Glomerular endothelial cell (primary cell): Measurements from ENCODE around the gene KRTAP3-2. TPM values are rescaled to one million over a fixed set of nuclear protein-coding genes. Genes with fewer than 3 reads are reported as not detected.

Experiments
- DNase-seq: peaks from one replicate; pipeline ENCODE4 v3.0.0-alpha.2; 2011; ENCODE audit warnings: low read depth, low spot score; ENCODE audit errors: extremely low read depth
- total RNA-seq: library from RNA; depleted of rRNA; stranded (reverse); fragments of >200 nt; gene quantifications from 2 replicates; pipeline ENCODE4 v1.2.3, GENCODE V29; 2015

The KRTAP3-2 gene
- total RNA-seq, 1 donor from 2014 or later = not detected

- DNase-seq = no peak
These were observed 12.8 kb upstream of the KRTAP3-2 start for GRCh38 chr17:41012326-41013120.

DNA sequence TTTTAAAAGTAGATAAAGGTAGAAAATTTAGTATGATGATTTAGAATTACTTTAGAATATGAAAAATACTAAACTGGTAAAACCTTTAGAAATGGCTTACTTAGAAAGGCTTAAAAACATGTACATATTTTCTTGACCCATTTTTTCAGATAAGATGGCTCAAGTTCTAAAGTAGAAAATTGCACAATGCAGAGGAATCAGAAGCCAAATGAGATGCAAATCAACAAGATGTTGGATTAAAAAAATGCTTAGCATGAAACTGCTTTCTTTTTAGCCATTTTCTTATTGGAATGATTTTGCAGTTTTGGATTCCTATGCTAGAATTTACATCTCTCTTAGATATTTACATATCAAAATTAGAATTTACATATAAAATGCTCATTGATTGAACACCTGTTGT lies 10.7 kb upstream of the KRTAP3-2 start:
- DNase-seq = no peak

- DNase-seq = no peak
These were observed 10.2 kb upstream of the KRTAP3-2 start for GRCh38 chr17:41009936-41010335.

- no peak for DNase-seq
These were observed 9.6 kb upstream of the KRTAP3-2 start for GRCh38 chr17:41009301-41009760.

DNA sequence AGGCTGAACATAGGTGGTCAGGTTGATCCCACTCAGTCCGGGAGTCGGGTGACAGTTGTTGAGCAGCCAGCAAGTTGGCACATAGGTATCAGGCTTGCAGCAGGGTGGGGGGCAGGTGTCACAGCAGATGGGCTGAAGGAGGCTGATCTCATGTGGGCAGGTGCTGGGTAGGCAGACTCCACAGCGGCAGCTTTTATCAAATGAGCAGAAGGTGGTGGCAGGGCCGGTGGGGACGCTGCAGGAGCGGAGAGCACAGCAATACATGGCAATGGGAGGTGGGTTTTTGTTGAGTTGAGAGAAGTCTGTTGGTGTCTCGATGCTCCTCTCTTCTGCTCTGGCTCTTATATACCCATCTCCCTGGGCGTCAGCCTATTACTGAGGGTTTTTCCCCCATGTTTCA lies 9.1 kb upstream of the KRTAP3-2 start, which contains the start of gene KRTAP3-1:
KRTAP3-1 (minus strand) TSS at position 318 of the 400 bp plus-strand sequence; CDS start at position 264, 54 bp downstream.
- DNase-seq = no peak

DNA sequence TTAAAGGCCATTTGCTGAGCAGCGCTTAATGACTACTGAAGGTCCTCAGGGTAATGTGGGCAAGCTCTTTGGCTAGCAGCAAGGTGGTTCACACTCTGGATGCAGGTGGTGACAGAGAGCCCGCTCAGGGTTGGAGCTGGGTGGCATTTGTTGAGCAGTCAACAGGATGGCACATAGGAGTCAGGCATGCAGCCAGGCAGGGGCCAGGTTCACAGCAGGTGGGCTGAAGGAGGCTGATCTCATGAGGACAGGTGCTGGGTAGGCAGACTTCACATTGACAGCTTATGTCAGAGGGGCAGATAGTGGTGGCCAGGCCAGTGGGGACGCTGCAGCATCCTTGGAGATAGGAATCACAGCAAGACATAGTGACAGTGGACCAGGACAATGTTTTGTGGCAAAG lies 4.7 kb upstream of the KRTAP3-2 start:
- DNase-seq = no peak

DNA sequence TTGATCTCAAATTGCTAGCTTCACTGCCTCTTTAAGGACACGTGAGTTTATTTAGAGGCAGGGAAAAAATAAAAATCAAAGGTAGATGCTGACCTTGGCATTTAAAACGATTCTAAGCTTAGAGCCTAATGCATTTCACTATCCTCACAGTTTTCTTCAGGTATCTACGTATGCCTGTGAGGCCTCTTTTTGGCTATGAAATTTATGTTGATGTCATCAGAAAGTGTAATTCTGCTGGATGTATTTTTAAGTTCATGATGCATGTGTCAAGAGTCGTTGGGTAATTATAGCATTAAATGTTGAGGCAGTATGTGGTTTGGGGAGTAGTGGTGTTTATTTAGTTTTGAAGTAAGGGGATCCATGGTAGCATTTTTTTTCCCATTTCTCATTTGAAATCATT lies 4.2 kb upstream of the KRTAP3-2 start:
- DNase-seq = no peak

- no peak for DNase-seq
These were observed 3.1 kb upstream of the KRTAP3-2 start for GRCh38 chr17:41002814-41003213.

- no peak for DNase-seq
These were observed 2.1 kb upstream of the KRTAP3-2 start for GRCh38 chr17:41001795-41002194.

DNA sequence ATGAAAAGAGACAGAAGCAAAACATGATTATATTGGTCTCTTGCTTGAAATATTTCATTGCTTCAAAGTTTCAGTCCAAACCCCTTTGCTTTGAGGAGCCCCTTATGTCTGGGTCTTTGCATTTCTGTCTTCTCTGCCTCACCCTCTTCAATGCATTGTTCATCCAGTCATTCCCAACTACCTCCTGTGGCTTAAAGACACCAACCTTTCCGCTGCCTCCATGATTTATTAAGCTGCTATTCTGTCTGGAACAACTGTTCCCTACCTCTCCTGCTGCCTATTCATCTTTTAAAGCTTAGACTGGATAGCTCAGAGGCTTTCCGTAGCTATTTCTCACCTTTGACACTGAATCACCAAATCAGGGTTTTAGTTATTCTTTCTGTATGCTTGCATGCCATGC lies 2.3 kb downstream of the KRTAP3-2 start:
- no peak for DNase-seq

GRCh38 chr17:40996829-40997228 lies 2.9 kb downstream of the KRTAP3-2 start:
- DNase-seq = no peak

- no peak for DNase-seq
These were observed 4.6 kb downstream of the KRTAP3-2 start for GRCh38 chr17:40995116-40995515.

DNA sequence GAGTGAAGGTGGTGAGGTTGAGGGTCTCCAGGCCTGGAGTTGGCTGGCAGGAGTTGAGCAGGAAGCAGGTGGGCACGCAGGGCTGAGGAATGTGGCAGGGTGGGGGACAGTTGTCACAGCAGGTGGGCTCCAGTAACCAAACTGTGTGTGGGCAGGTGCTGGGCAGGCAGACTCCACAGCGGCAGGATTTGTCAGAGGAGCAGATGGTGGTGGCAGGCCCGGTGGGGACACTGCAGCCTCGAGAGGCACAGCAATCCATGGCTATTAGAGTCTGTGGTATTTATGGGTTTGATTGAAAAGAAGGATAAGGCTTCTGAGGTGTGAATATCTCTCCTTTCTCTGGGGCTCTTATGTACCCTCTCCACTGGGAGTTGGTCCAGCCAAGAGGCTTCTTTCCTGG lies 5.9 kb downstream of the KRTAP3-2 start, which contains the start of gene KRTAP3-3:
KRTAP3-3 (minus strand) TSS at position 326 of the 400 bp plus-strand sequence; CDS start at position 259, 67 bp downstream.
- DNase-seq = no peak

- DNase-seq = no peak
These were observed 6.6 kb downstream of the KRTAP3-2 start for GRCh38 chr17:40993084-40993483.

DNA sequence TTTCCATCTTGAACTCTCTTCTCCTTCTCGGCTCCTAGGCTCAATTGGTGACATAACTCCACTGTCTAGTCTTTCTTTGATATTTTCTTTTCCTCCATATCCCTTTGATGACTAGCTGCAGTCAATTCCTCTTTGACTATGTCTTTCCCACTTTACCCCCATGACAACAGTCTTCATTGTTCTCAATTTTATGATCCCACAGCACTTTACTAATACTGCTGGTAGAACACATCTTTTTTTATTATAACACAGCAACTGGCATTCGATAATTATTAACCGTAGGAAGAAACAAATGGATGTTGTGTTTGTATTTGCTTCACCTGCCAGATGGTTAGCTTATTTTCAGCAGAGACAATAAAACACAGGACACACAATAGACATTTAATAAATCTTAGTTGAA lies 7.0 kb downstream of the KRTAP3-2 start:
- no peak for DNase-seq

GRCh38 chr17:40986920-40987319 lies 12.8 kb downstream of the KRTAP3-2 start:
- no peak for DNase-seq

- DNase-seq = no peak
These were observed 15.5 kb downstream of the KRTAP3-2 start, which contains the start of gene KRT40 for GRCh38 chr17:40984226-40984625. KRT40 (minus strand) TSS chr17:40984326; CDS start chr17:40984273, 53 bp downstream.

DNA sequence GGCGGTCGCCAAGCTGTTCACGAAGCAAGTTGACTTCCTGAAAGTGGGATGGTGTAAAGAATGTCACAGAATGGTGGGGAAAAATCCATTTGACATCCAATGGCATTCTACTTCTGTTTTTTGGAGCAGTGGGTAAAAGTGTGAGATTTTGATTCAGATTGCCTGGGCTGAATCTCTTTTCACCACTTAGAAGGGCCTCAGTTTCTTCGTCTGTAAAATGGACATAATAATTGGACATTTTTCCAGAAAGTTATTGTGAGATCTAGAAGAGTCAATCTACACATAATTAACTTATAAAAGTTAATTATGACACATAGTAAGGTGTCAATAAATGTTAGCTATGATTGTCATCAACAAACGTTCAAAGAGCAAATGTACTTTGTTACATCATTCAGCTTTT lies 18.6 kb downstream of the KRTAP3-2 start:
- DNase-seq = no peak

DNA sequence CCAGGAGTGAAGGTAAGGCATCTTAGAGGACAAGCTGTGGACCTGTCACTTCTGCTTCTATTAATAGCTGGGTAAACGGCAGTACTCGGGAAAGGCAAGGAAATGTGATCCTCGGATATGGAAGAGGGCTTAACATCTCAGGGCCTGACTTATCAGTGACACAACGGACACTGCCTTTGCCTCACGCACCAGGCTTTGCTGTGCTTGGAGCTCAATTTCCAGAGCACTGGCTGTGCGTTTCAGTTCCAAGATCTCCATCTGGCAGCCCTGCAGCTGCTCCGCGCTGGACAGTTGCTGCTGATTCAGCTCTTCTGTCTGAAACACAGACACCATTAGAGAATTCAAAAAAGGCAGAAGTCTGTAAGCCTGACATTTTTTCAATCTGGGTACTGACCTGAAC lies 19.1 kb downstream of the KRTAP3-2 start:
- no peak for DNase-seq

DNA sequence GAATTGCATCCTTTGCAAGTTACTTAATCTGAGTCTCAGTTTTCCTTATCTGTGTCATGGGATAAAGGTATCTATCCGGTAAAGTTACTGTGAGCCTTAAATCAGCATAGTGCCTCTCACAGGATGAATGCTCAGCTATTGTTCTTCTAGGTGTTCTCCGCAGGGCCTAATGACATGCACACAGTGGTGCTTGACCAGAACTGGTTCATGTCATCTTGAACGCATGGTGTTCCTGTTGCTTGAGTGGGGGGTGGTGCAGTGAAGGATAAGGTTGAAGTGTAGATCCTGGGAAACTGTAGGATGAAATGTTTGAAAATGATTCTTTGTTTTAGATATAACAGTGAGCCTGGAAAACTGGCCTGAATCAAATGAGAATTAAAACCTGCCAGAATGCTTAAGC lies 19.6 kb downstream of the KRTAP3-2 start:
- DNase-seq = no peak

GRCh38 chr17:40978575-40979151 lies 21.0 kb downstream of the KRTAP3-2 start:
- no peak for DNase-seq

DNA sequence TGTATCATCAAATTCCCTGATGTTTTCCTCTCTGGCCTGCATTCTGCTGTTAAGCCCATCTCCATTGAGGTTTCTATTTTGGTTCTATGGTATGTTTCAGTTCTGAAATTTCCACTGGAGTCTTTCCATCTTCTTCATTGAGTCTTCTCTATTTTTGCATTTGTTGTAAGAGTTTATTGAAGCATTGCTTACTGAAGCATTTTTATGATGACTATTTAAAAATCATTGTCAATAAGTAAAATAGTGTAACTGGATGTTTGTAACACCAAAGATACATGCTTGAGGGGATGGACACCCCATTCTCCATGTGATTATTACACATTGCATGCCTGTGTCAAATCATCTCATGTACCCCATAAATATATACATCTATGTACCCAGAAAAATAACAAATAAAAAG lies 24.2 kb downstream of the KRTAP3-2 start:
- no peak for DNase-seq
